HG02852 (cell line): ENCODE measurements around the gene RPUSD1.

ENCODE experiments used
- ATAC-seq: cut with Tn5 transposase; IDR thresholded peaks from one replicate; pipeline ENCODE4 v1.9.1; 2021; ENCODE audit warnings: mild to moderate bottlenecking, moderate library complexity; ENCODE audit not compliant: unreplicated experiment

Gene RPUSD1

GRCh38 chr16:819336-820043 is 31.3 kb upstream of the RPUSD1 start:
- no peak for ATAC-seq

- no peak for ATAC-seq
These were observed 30.4 kb upstream of the RPUSD1 start for GRCh38 chr16:818592-818991.

- ATAC-seq: no peak
These were observed 30.0 kb upstream of the RPUSD1 start for GRCh38 chr16:818132-818531.

DNA sequence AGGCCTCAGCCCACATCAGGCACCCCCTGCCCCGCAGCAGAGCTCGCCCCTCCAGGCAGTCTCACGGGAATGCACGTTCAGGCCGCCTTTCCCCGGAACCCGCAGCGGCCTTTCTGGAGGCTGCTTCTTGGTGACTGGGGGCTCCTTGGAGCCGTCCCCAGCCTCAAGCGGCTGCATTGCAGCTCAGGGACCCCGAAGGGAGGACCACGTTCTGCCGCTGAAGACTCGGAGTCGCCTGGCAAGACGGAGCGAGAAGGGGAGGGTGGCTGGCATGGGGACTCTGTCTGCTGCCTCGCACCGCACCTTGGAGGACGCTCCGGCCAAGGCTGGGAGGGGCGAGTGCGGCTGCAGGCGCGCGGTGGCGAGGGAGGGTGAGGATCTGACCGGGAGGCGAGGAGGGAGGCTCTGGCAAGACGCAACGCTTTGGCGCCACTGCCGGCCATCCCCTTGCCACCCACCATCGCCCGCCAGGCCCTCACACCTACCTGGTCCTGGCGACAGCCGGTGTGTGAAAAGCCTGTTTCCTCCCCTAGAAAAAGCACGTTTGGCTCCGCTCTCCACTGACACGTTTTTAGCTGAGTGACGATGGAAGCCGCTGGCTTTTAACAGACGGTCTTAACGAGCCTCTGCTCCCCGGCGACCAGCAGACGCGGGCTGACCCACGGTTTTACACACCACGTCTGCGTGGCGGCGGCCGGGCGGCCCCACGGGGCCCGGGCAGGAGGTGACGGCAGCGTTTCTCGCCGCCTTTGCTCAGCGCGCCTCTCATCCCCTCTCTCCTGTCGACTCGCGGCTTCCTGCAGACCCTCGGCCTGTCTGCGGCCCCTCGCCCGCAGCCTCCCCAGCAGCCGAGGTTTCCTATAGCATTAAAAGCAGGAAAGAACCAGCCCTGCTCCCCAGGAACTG is 29.1 kb upstream of the RPUSD1 start:
- no peak for ATAC-seq

DNA sequence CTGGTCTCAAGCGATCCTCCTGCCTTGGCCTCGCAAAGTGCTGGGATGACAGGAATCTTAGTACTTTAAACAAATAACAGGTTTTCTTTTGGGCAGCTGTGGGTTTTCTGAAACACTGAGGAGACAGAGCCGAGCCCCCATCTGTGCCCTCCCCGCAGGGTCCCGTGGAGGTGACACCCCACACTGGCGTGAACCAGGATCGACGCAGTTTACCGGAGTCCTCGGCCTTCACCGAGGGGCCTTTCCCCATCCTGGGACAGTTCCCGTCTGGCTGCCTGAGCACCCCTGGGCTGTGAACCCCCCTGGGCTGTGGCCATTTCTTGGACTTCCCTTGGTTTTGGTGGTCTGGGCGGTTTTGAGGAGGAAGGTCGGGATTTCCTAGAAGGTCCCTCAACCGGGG is 27.7 kb upstream of the RPUSD1 start:
- ATAC-seq: no peak

GRCh38 chr16:814974-815373 is 26.8 kb upstream of the RPUSD1 start:
- no peak for ATAC-seq

DNA sequence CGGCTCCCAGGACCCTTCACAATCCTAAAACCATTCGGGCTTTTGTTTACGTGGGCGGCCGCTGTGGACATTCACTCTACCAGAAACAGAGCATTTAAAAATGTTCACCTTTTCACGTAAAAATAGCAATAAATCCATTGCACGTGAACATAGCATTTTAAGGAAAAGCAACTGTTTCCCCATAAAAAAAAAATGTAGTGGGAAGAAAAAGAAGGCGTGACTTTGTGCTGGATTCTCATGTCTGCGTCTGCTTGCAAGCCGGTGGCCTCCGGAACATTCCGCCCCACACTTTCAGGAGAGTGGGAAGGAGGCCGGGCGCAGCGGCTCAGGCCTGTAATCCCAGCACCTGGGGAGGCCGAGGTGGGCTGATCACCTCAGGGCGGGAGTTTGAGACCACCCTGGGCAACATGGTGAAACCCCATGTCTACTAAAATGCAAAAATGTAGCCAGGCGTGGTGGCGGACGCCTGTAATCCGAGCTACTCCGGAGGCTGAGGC is 25.8 kb upstream of the RPUSD1 start:
- ATAC-seq: no peak

GRCh38 chr16:813204-813915 is 25.2 kb upstream of the RPUSD1 start:
- ATAC-seq: no peak

DNA sequence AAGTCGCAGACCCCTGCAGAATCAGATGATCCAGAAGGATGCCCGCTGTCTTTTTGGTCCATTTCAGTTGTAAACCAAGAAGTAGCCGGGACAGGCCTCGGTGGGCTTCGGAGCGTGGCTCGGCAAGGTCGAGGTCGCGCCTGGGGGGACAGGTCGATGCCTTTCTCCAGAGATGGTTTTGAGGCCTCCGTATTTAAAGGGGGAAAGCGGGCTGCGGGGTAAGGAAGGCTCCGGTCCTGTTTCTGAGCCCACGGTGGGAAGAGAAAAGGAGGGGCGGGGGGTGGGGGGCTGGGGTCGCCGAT is 19.9 kb upstream of the RPUSD1 start:
- ATAC-seq: no peak

DNA sequence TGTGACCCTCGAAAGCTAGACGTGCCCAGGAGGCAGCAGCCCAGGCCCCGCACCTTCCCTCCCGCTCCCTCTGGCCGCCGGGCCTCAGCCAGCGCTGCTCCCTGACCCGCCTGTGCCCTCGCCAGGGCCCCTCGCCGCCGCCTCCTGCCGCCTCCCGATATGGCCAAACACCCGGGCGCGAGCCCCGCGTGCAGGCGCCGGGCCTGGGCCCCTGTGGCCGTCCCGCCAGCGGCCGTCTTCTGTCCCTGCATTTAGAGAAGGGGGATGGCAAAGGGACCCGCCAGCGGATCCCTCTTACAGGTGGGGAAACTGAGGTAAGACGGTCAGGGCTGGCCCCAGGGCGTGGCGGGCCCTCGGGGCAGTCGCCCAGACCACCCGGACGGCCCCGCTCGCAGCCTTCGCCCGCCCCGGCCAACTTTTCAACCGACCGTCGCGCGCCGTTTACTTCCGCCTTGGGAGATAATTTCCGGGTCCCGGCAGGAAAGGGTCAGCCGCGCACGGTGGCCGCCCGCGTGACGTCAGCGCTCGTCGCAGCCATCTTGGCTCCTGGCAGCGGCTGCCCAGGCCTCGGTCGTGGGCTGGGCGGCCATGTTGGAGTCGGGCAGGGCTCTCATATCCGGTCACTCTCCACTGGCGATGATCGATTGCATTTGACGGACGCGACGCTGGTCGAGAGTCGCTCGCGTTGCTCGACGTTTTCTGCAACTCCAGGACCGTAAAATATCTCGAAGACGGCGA is 19.3 kb upstream of the RPUSD1 start:
- ATAC-seq: peak; percentile 89

DNA sequence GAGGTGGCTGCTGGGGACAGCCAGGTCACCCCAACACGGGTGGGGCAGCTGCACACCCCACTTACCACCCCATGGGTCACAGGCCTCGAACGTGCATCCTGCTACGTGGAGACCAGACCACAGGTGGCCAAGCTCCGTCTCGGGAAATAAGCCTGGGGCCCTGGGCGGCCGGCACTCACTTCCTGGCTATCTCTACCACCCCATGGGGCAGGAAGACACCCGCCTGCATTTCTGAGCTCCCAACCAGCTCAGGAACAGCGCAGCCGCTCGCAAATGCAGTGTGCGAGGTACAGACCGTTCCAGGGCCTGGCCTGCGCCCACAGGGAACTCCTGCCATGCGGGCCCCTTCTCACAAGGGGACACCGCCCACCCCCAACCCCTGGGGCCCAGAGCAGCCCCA is 17.3 kb upstream of the RPUSD1 start:
- ATAC-seq: no peak

- ATAC-seq: no peak
These were observed 16.2 kb upstream of the RPUSD1 start for GRCh38 chr16:804193-805048.

- ATAC-seq: no peak
These were observed 15.5 kb upstream of the RPUSD1 start for GRCh38 chr16:803754-804080.

GRCh38 chr16:802914-803753 is 15.0 kb upstream of the RPUSD1 start:
- ATAC-seq: no peak

DNA sequence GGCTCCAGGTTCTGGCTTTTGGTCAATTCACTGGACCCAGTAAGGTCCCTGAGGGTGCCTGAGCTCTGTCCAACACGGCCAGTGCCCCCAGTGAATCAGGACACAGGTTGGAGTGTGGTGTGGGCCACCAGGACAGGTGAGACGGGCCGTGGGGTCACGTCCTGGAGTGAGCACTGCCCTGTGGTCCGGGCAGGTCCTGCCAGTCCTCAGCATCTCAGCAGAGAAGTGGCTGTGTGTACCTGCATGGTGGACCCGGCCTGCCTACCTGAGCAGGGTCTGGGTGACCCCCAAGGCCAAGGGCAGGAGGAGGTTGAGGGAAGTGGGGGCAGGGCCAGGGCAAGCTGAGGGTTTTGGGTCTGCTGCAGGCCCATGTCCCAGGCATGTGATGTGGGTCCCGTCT is 14.3 kb upstream of the RPUSD1 start:
- no peak for ATAC-seq

- no peak for ATAC-seq
These were observed 13.6 kb upstream of the RPUSD1 start for GRCh38 chr16:801584-802363.

DNA sequence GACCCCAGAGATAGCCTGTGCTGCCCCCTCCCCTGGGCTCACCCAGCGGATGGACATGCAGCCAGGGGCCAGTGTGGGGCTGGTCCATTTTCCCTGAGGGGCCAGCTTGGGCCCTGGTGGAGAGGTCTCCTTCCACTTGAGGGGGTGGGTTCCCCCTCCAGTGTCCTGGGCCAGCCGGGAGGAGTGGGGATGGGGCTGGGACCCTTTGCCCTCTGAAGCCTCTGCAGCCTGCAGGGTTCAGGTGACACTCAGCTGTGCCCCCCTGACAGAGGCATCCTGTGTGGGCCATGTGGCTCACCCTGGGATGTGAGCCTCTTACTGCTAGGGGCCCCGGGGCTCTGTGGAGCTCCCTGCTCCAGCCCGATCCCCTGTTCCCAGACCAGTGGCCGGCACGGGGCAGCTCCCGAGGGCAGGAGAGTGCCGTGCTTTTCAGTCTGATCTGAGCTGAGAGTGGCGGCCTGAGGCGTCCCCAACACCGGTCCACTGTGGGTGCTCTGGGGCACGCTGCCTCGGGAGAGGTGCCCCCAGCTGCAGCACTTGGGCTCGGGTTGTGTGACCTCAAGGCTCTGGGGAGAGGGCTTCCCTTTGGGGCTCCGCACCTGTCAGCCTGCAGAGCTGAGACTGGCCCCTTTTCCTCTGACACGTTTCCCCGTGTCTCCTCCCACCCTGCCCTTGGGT is 12.8 kb upstream of the RPUSD1 start:
- ATAC-seq: no peak
